Keratinocyte (primary cell): ENCODE results near the gene RPL26.

Source experiments
- CTCF ChIP-seq, 3 experiments: IDR thresholded peaks in 1 of 3; conservative IDR thresholded peaks in 1 of 3; optimal IDR thresholded peaks in 1 of 3; 2 replicates in 2 of 3; 3 replicates in 1 of 3; pipeline versions ENCODE3 to v1.5.1; 2011; ENCODE audit warnings: low read length in 3 of 3, mild to moderate bottlenecking in 3 of 3, moderate library complexity in 2 of 3, control low read depth in 1 of 3, inconsistent platforms in 1 of 3; ENCODE audit not compliant: insufficient read depth in 2 of 3; ENCODE audit errors: extremely low read depth in 1 of 3
- EZH2 ChIP-seq: IDR thresholded peaks from one replicate; pipeline ENCODE4 v1.6.1; 2012; ENCODE audit warnings: inconsistent platforms, mild to moderate bottlenecking, low read length, moderate library complexity

- TF ChIP-seq EZH2 = no peak
- TF ChIP-seq CTCF (optimal IDR thresholded peaks at IDR 0.05 in 1 of 3, IDR thresholded peaks at IDR 0.05 in 1 of 3, conservative IDR thresholded peaks at IDR 0.05 in 1 of 3; ENCODE audit: extremely low read depth in 1 of 3, insufficient read depth in 2 of 3, low read length in 3 of 3) = no peak
Observed at GRCh38 chr17:8337802-8338752, 44.9 kb downstream of the RPL26 start.
